Hippocampal formation (tissue), 2 donors: ENCODE results near the gene ROPN1.

Experiments used
- DNase-seq, 2 donors: peaks; one replicate each; lab custom pipeline; 2025; lab: John Stamatoyannopoulos, UW

Gene ROPN1

DNA sequence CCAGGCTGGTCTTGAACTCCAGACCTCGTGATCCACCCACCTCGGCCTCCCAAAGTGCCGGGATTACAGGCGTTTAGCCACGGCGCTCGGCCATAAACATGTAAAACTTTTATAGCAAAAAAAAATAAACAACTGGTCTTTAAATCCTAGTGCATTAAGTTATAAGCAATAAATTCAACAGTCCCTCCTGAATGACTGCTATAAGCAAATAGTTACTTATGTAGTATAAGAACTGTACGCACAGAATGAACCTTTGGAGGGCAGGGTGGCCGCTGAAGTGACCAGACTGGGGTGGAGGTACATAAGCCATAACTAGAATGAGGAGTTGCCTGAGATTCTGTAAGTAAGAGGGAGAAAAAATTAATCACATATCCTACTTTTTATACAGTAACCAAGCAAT lies 43.5 kb downstream of the ROPN1 start:
- DNase-seq: no peak

DNA sequence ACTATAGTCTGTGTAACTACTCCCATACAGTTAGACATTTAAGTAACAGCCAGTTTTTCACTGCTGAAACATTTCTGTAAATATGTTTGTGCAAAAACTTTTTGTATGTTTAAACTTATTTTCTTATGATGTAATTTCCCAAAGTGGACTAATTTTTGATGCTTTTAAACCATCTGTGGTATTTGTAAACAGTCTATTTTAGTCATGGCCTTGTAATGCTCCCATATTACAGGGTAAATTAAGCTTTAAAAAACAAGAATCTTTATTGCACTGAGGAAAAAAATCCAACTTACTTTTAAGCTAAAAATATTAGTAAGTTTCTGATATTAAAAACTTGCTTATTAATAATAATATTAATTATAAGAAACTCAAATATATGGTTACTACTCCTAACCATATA lies 44.4 kb downstream of the ROPN1 start:
- no peak for DNase-seq

DNA sequence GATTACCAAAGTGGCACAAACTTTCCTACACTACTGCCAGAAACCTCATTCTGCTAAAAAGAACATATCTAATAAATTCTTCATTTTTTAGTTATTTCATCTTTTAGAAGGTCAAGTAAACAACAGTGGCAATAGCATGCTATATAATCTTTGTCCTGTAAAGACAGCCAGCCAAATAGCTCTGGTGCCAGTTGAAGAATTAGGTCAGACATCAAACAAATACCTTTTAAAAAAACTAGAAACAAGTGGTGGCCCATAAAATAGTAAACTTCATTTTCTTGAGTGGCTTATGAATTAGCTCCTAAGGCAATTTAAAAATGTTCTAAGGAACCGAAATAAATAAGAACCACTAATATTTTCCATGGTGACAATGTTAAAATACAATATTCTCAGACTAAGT lies 50.4 kb downstream of the ROPN1 start:
- DNase-seq: no peak

DNA sequence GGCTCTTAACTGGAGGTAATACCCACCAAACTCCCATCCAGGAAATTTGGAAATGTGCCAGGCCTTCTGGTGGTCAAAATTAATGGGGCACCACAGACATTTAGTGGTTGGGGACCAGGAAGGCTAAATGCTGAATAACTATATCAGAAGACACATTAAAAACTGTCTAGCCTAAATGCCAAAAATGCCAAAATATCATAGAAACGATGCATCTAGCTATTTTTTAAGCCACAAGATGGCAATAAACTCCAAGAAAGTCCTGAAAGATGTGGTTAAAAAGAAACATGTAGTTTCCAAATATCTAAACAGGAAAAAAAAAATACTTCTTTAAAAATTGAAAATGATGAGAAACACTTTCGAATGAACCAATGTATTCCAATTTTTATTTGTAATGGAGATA lies 50.8 kb downstream of the ROPN1 start:
- DNase-seq: peak in 1 of 2 donors; percentile 7

DNA sequence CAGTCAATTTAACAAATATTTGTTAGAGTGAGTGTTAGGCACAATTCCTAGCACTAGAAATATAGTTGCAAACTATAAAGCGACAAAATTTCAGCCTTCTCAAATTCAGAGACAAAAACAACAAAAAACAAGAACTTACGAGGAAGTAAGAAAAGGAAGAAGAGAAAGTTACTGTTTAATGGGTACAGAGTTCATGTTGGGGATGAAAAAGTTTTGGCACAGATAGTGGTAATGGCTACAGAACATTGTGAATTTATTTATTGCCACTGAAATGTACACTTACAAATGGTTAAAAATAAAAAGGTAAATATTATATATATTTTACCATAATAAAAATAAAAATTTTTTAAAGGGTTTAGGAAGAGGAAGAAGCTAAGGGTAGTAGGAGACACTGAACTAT lies 52.2 kb downstream of the ROPN1 start:
- DNase-seq: no peak

DNA sequence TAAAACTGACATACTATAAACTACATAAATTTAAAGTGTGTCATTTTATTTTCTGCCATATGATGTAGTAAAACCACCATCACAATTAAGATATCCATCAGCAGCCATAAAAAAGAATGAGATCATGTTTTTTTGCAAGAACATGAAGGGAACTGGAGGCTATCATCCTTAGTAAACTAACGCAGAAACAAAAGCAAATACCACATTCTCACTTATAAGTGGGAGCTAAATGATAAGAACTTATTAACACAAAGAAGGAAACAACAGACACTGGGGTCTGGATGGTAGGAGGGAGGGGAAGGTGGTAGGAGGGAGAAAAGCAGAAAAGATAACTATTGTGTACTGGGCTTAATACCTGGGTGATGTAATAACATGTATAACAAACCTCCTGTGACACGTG lies 55.5 kb downstream of the ROPN1 start:
- DNase-seq: no peak

DNA sequence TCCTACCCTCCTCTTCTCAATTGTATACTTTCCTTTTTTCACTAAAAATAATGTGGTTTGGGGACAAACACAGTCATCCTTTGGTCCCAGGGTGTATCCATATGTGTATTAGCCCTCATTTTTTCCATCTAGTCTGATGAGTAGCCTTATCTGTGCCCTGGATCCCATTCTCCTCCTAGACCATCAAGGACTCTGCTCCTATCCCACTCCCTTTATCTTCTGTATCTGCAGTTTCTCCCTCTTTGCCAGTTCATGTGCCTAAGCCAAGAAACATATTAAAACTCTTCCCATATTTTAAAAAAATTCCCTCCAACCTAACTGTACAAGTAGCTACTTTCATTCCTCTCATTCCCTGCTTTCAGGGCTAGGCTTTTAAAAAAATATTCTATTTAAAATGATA lies 56.1 kb downstream of the ROPN1 start:
- no peak for DNase-seq

DNA sequence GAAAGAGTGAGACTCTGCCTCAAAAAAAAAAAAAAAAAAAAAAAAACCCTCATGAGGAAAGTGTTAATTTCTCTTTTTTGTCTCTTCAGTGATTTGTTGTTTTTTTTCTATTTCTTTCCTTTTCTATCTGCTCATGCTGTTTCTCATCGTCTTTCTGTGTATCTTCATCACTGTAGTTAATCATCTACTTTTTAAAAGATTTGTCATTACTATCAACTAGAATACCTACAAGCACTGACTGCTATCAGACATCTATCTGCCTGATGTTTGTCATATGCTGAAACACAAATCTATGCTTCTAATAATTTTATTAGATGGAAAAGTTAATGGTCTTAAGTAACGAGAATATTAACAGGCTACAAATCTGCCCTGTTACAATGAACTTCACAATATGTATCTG lies 57.7 kb downstream of the ROPN1 start:
- no peak for DNase-seq

DNA sequence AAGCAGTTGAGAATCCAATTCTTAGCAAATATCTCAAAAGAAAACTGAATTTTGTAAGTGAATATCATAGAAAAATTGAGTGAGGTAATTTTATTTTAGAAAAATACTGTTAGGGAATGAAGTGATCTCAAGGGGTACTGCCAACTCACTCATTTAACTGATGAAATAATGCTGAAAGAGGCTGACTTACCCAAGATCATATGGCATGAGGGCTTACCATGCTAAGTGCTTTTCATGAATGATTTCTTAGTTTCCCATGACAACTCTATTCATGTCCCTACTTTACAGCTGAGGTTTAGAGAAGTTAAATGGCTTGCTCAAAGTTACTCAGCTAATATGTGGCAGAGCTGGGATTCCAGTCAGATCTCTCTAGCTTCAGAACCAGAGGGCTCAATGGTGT lies 61.5 kb downstream of the ROPN1 start:
- DNase-seq: no peak

DNA sequence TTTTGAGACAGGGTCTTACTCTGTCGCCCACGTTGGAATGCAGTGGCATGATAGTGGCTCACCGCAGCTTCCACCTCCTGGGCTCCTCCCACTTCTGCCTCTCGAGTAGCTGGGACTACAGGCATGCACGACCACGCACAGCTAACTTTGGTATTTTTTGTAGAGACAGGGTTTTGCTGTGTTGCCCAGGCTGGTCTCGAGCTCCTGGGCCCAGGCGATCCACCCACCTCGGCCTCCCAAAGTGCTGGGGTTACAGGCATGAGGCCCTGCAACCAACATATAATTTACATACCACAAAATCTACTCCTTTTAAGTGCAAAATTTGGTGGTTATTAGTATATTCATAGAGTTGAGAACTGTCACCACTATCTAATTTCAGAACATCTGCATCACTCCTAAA lies 62.6 kb downstream of the ROPN1 start:
- no peak for DNase-seq

DNA sequence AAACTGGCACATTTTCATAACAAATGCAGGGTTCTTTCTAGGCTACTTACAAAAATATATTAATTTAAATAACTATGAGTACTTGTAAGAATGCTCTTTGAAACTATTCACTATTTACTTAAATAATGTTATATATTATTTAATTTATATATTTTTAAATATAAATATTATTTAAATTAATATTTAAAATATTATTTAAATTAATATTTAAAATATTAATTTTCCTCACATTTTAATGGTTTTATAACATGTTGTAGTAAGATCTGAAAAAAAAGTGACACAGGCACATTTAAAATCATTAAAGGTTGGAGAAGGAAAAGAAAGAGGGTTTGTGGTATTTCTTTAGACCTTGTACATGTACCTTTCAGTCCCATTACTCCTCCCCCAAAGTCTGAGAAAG lies 65.5 kb downstream of the ROPN1 start:
- DNase-seq: no peak

DNA sequence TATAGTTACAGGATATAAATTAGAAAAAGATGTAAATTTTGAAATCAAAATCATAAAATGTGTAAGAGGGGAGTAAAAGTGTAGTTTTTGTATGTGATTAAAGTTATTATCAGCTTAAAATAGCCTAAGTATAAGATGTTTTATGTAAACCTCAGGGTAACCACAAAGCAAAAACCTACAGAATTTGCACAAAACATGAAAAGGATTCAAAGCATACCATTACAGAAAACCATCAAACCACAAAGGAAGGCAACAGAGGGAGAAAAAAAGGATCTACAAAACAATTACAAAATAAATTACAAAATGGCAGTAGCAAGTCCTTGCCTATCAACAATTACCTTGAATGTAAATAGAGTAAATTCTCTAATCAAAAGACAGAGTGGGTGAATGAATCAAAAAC lies 71.1 kb downstream of the ROPN1 start:
- no peak for DNase-seq

DNA sequence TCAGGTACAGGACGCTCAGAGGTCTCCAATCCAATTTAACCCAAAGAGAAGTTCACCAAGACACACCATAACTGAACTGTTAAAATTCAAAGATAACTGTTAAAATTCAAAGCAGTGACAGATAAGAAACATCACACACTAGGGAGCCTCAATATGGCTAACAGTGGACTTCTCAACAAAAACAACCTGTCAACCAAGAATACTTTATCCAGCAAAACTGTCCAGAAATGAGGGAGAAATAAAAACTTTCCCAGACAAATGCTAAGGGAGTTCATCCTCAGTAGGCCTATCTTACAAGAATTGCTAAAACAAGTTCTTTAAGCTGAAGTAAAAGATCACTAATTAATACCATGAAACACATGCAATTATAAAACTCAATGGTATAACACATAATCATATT lies 71.5 kb downstream of the ROPN1 start:
- no peak for DNase-seq

DNA sequence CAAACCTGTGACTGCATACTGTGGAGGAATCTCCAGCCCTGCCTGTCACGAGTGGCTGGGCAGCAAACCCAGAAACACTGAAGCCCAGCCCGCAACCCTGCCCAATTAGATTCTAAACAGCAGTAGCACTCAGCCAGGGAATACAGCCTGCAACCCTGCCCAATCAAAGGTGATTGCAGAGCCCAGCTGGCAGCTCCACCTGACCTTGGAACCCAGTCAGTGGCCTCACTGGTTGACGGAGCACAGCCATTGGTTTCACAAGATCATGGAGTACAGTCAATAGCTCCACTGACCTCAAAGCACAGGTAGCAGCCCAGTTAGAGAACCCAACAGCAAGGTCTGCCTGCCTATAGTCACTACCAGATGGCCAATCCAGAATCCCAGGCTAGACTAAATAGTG lies 72.6 kb downstream of the ROPN1 start:
- DNase-seq: no peak
